ENCODE results near the gene FCRL4. TPM values are rescaled to one million over a fixed set of nuclear protein-coding genes. Genes with fewer than 3 reads are reported as not detected.

FCRL4 gene
- total and polyA plus RNA-seq, 10 of the 15 experiments (the other 5 are each of a cell fraction or from before 2014, with no cell fraction given) = 0.09 to 0.44 (median 0.26) TPM; not detected in 1

DNA sequence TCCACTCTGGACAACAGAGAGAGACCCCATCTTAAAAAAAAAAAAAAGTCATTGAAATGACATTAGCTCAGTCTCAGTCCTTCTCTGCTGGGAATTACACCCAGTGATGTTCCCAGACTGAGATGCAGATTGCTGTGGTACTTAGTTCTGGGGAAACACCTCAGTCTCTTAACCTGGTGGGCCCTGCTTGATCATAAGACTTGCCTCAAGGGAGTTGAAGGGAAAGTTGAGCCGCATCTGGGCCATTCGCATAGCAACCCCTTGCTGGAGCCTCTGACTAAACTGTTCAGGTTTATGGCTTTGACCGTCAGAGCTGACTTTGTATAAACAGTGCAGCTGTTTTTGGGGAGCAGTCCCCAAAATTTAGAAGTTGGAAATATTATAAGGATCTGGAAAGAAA lies 13.4 kb downstream of the FCRL4 start:
- no peak for DNase-seq (ENCODE audit: low read depth, low spot score)
- Histone ChIP-seq H3K9ac (ENCODE audit: control insufficient read depth, insufficient read depth, low read length) (no peak overlapping the region), H3K9me3 (replicated peaks; ENCODE audit: control insufficient read depth, insufficient read depth, low read length) (peaks cover 4% of the 10 kb centered on the region; the same call in 1 of the 3 replicates), H3K4me3 (no peak overlapping the region), H3K36me3 (ENCODE audit: control insufficient read depth in 2 of 2, insufficient read depth in 2 of 2, low read length in 1 of 2) (no peaks in the 10 kb centered on the region), H2AFZ (ENCODE audit: control insufficient read depth, low read depth, low read length) (no peak overlapping the region), H3K79me2 (ENCODE audit: control insufficient read depth, insufficient read depth, low read length) (no peaks in the 10 kb centered on the region), H3K27me3 (replicated peaks in 1 of 2; ENCODE audit: control insufficient read depth in 2 of 2, insufficient read depth in 2 of 2, low read length in 1 of 2) (peaks cover 1 to 13% of the 10 kb centered on the region in 2 experiments; a peak in 2 of 4 replicates), H3K27ac (ENCODE audit: control insufficient read depth, insufficient read depth) (no peak overlapping the region), H4K20me1 (ENCODE audit: control insufficient read depth, insufficient read depth) (peaks cover 2% of the 10 kb centered on the region; the same call in 1 of the 2 replicates), H3K4me2 (ENCODE audit: control insufficient read depth, insufficient read depth) (no peak overlapping the region), H3K4me1 (ENCODE audit: control insufficient read depth, insufficient read depth, low read length) (peaks cover 3% of the 10 kb centered on the region)
- ChIA-PET CTCF (interaction anchor here (0.7 to 3.7 kb wide), 9 partner anchors 14 to 540 kb away, joined by 3 to 24 read pairs (median 3); no protein-coding TSS in a partner anchor), RAD21 (ENCODE audit: unreplicated experiment) (interaction anchor here (0.8 to 1.4 kb wide), 3 partner anchors 9 to 41 kb away, joined by 3 read pairs; no protein-coding TSS in a partner anchor), SMC1A (ENCODE audit: uncharacterized antibody, unreplicated experiment) (interaction anchor here (0.7 to 3.9 kb wide), 7 partner anchors 11 to 189 kb away, joined by 3 to 25 read pairs (median 4); no protein-coding TSS in a partner anchor), POLR2A (interaction anchor here (0.8 kb wide), 1 partner anchor 9 kb away, joined by 3 read pairs; no protein-coding TSS in a partner anchor)
- in situ Hi-C loops (cut with MboI) (no loop called here), intact Hi-C loops (cut with micrococcal nuclease; ENCODE audit: unreplicated experiment) (loop anchor here (5.0 to 10.0 kb wide), 2 partner anchors 280 to 363 kb away; no protein-coding TSS in a partner anchor)
- no TSS peak for BruUV-seq (replicated peaks)
- no peak for FAIRE-seq
- TF ChIP-seq MEF2B (IDR thresholded peaks at IDR 0.05; ENCODE audit: partially characterized antibody, poor library complexity, severe bottlenecking) (peak; percentile 31), SREBF2 (IDR thresholded peaks at IDR 0.05; ENCODE audit: low read length) (no peak)
- WGBS (ENCODE audit: insufficient coverage, insufficient replicate concordance, low lambda C conversion rate, missing lambda C conversion rate) = 14% methylated on average over 3 of the region's 3 CpGs
- ATAC-seq = no peak

DNA sequence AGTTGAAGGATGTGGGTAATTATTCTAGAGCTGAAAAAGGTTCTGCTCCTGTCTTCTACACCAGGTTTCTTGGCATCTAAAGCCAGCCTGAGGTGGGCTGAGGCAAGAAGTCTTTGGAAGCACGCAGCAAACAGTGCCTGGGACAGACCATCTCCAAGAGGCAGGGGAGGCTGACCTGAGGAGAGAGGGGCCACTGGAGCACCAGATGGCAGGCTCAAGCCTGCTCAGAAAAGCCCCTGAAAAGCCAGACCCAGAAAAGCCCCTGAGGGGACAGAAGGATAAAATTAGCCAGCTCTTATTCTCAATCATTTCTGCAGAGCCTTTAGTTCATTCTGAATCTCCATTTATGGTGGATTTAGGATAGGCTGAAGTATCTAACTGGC lies 17.1 kb downstream of the FCRL4 start:
- Histone ChIP-seq H3K27me3 (replicated peaks in 1 of 2; ENCODE audit: control insufficient read depth in 2 of 2, insufficient read depth in 2 of 2, low read length in 1 of 2) (peaks cover 0 to 10% of the 10 kb centered on the region in 2 experiments; a peak in 1 of 4 replicates), H3K4me2 (ENCODE audit: control insufficient read depth, insufficient read depth) (no peak overlapping the region), H3K4me3 (no peak overlapping the region), H3K27ac (ENCODE audit: control insufficient read depth, insufficient read depth) (no peak overlapping the region), H3K79me2 (ENCODE audit: control insufficient read depth, insufficient read depth, low read length) (no peaks in the 10 kb centered on the region), H2AFZ (ENCODE audit: control insufficient read depth, low read depth, low read length) (no peak overlapping the region), H3K9me3 (replicated peaks; ENCODE audit: control insufficient read depth, insufficient read depth, low read length) (peaks cover 4% of the 10 kb centered on the region; the same call in 1 of the 3 replicates), H3K9ac (ENCODE audit: control insufficient read depth, insufficient read depth, low read length) (no peak overlapping the region), H3K36me3 (ENCODE audit: control insufficient read depth in 2 of 2, insufficient read depth in 2 of 2, low read length in 1 of 2) (no peaks in the 10 kb centered on the region), H3K4me1 (ENCODE audit: control insufficient read depth, insufficient read depth, low read length) (peaks cover 12% of the 10 kb centered on the region), H4K20me1 (ENCODE audit: control insufficient read depth, insufficient read depth) (no peaks in the 10 kb centered on the region)
- POLR2A ChIA-PET = interaction anchor here (1.0 to 1.9 kb wide), 2 partner anchors 13 to 40 kb away, joined by 3 to 6 read pairs; no protein-coding TSS in a partner anchor
- no peak for DNase-seq (ENCODE audit: low read depth, low spot score)
- in situ Hi-C loops (cut with MboI) (no loop called here), intact Hi-C loops (cut with micrococcal nuclease; ENCODE audit: unreplicated experiment) (loop anchor here (1.0 to 10.0 kb wide), 5 partner anchors 45 to 366 kb away; no protein-coding TSS in a partner anchor)
- CTCF ChIA-PET = interaction anchor here (0.6 to 7.6 kb wide), 71 partner anchors 8 to 544 kb away, joined by 3 to 223 read pairs (median 5); partner anchors contain the start of genes FCRL3, FCRL4 and FCRL5
- TF ChIP-seq IKZF2 (IDR thresholded peaks at IDR 0.05) = no peak
- TF ChIP-seq ZNF207 (IDR thresholded peaks at IDR 0.05; ENCODE audit: borderline replicate concordance) = no peak
- no peak for TF ChIP-seq MTA2 (IDR thresholded peaks at IDR 0.05; ENCODE audit: low read depth)
- no peak for TF ChIP-seq TARDBP (IDR thresholded peaks at IDR 0.05; ENCODE audit: borderline replicate concordance)
- TF ChIP-seq TCF7 (IDR thresholded peaks at IDR 0.05; ENCODE audit: borderline replicate concordance) = no peak
- TF ChIP-seq STAT1 (conservative IDR thresholded peaks at IDR 0.05) = no peak
- no peak for TF ChIP-seq ETV6 (conservative IDR thresholded peaks at IDR 0.05 in 1 of 2, IDR thresholded peaks at IDR 0.05 in 1 of 2; ENCODE audit: borderline replicate concordance in 1 of 2, low read depth in 1 of 2)
- no peak for TF ChIP-seq CBX3 (IDR thresholded peaks at IDR 0.05; ENCODE audit: borderline replicate concordance, low read depth)
- RAD21 ChIA-PET (ENCODE audit: unreplicated experiment) = interaction anchor here (0.7 to 3.3 kb wide), 37 partner anchors 8 to 544 kb away, joined by 3 to 41 read pairs (median 5); partner anchors contain the start of genes FCRL4 and FCRL5
- FAIRE-seq = no peak
- WGBS (ENCODE audit: insufficient coverage, insufficient replicate concordance, low lambda C conversion rate, missing lambda C conversion rate) = 100% methylated on average over 1 of the region's 1 CpG
- ATAC-seq = no peak; the same call in 2 of the 3 replicates
- BruUV-seq (replicated peaks) = no TSS peak
- SMC1A ChIA-PET (ENCODE audit: uncharacterized antibody, unreplicated experiment) = interaction anchor here (0.8 to 6.8 kb wide), 51 partner anchors 9 to 544 kb away, joined by 3 to 103 read pairs (median 6); partner anchors contain the start of genes FCRL2, FCRL3, FCRL4 and FCRL5
